ENCODE data around the gene COL13A1. TPM values are rescaled to one million over a fixed set of nuclear protein-coding genes. Genes with fewer than 3 reads are reported as not detected.
A peak's percentile ranks its signal among the peaks of the same experiment; 100 is the strongest.

The COL13A1 gene
- total RNA-seq, 1 experiment from 2014 or later: 5.9 TPM

DNA sequence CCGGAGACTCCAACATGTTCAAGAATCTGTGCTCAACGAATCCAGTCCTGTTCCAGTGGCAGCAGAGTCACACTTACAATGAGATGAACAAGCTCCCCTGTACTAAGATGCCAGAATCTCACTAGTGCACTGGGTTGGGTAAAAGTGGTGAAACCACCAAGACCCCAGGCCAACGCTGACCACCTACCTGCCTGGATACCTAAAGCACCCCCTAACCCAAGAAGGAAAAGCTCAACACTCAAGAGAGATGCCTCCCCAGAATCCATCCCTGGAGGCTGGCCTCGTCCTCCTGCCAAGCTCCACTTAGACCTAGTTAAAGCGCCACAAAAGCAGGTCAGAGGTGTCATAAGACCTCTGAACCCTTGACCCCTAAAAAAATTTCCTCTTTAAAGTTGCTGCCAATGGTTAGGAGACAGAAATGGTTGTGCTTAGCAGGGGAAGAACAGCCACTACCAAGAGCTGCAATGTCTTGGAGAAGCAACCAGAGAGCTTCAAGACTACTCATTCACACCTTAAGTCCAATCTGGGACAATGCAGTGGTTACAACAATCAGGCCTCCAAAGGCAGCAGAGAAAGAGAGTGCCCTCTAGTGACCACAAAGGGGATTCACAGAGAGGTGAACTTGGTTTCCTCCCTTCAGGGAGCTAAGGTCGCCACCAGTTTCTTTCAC lies 156.3 kb downstream of the COL13A1 start:
- TF ChIP-seq YY1 (IDR thresholded peaks at IDR 0.05; ENCODE audit: extremely low read depth, insufficient replicate concordance, low read depth, low read length) (peak; percentile 22), CTCF (IDR thresholded peaks at IDR 0.05 in 2 of 3, conservative IDR thresholded peaks at IDR 0.05 in 1 of 3; ENCODE audit: borderline replicate concordance in 1 of 3, insufficient read depth in 1 of 3, low read depth in 2 of 3, low read length in 2 of 3) (peak; percentile 64 to 95 (median 86)), RAD21 (IDR thresholded peaks at IDR 0.05; ENCODE audit: low read depth) (peak; percentile 73), MAX (IDR thresholded peaks at IDR 0.05) (no peak), SP1 (IDR thresholded peaks at IDR 0.05; ENCODE audit: low read depth) (no peak)
- H4K20me1 ChIP-seq (ENCODE audit: insufficient read depth): no peaks in the 10 kb centered on the region
- H3K9me3 ChIP-seq (ENCODE audit: control insufficient read depth in 1 of 2, insufficient read depth in 1 of 2, low read depth in 1 of 2, low read length in 2 of 2): no peaks in the 10 kb centered on the region
- H3K9ac ChIP-seq (ENCODE audit: low read length): no peak overlapping the region
- H3K79me2 ChIP-seq (ENCODE audit: insufficient read depth, low read length): no peaks in the 10 kb centered on the region
- ChIA-PET POLR2A (interaction anchor here (1.3 kb wide), 1 partner anchor 41 kb away, joined by 3 read pairs; no protein-coding TSS in a partner anchor), RAD21 (ENCODE audit: low non-redundant PET in 1 of 2, low total read pairs in 2 of 2, uncharacterized antibody in 2 of 2, unreplicated experiment in 2 of 2) (interaction anchor here (0.9 to 1.3 kb wide), 5 partner anchors 75 to 188 kb away, joined by 3 to 6 read pairs (median 5); partner anchors contain the start of gene TYSND1 (in 1 of the 2)), CTCF (interaction anchor here (0.5 to 4.1 kb wide), 29 partner anchors 8 to 313 kb away, joined by 3 to 46 read pairs (median 5); partner anchors contain the start of genes COL13A1 and TYSND1)
- H3K4me1 ChIP-seq (ENCODE audit: control insufficient read depth in 1 of 2, insufficient read depth in 2 of 2, low read length in 2 of 2): no peaks in the 10 kb centered on the region
- no peaks in the 10 kb centered on the region for H3K9me2 ChIP-seq (ENCODE audit: insufficient read depth)
- H3K36me3 ChIP-seq (ENCODE audit: control insufficient read depth in 1 of 2, insufficient read depth in 2 of 2, low read length in 2 of 2): no peaks in the 10 kb centered on the region
- peak; percentile 46 for DNase-seq (ENCODE audit: low read depth, low spot score)
- no peak overlapping the region for H3K4me2 ChIP-seq (ENCODE audit: low read length)
- peak; percentile 92 for ATAC-seq
- BruUV-seq (replicated peaks): no TSS peak
- H2AFZ ChIP-seq (ENCODE audit: low read depth, low read length, poor library complexity, severe bottlenecking): no peak overlapping the region
- H3K27ac ChIP-seq (ENCODE audit: low read depth, low read length): no peak overlapping the region
- intact Hi-C loops (cut with micrococcal nuclease): loop anchor here (5.0 to 10.0 kb wide), 2 partner anchors 73 to 171 kb away; no protein-coding TSS in a partner anchor
- no peaks in the 10 kb centered on the region for H3K27me3 ChIP-seq (ENCODE audit: insufficient read depth, low read length)
- no peak overlapping the region for H3K4me3 ChIP-seq (replicated peaks in 1 of 2; ENCODE audit: low read depth in 1 of 2, low read length in 2 of 2)
